ENCODE results near the gene PDZD2.

Gene PDZD2

GRCh38 chr5:31861601-31862000 lies 222.7 kb downstream of the PDZD2 start:
- no peak for DNase-seq (ENCODE audit: low read depth, low spot score)

GRCh38 chr5:31863991-31864411 lies 225.1 kb downstream of the PDZD2 start:
- no peak for DNase-seq (ENCODE audit: low read depth, low spot score)

GRCh38 chr5:31866166-31866565 lies 227.2 kb downstream of the PDZD2 start:
- no peak for DNase-seq (ENCODE audit: low read depth, low spot score)

- DNase-seq (ENCODE audit: low read depth, low spot score) = no peak
These were observed 228.3 kb downstream of the PDZD2 start for GRCh38 chr5:31867219-31867618.

GRCh38 chr5:31880449-31880848 lies 241.5 kb downstream of the PDZD2 start:
- DNase-seq (ENCODE audit: low read depth, low spot score) = no peak

- DNase-seq (ENCODE audit: low read depth, low spot score) = no peak
These were observed 246.0 kb downstream of the PDZD2 start for GRCh38 chr5:31884896-31885295.

DNA sequence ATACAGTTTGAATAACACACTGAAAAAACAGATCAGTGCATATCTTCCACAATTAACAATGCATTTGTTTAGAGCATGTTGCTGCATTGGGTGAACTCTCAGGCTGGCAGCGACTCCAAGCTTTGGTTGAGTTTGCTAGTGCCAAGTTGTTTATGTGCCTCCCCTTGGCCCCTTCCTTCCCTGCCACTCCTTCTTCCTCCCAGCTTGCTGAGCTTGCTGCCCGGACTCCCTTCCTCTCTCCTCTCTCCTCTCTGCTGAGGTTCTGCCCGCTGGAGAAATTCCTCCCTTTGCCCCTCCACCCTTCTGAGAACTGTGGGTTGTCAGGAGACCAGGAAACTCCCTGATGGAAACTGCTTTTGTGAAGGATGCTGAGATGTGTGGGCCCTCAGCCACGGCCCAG lies 247.3 kb downstream of the PDZD2 start:
- no peak for DNase-seq (ENCODE audit: low read depth, low spot score)

DNA sequence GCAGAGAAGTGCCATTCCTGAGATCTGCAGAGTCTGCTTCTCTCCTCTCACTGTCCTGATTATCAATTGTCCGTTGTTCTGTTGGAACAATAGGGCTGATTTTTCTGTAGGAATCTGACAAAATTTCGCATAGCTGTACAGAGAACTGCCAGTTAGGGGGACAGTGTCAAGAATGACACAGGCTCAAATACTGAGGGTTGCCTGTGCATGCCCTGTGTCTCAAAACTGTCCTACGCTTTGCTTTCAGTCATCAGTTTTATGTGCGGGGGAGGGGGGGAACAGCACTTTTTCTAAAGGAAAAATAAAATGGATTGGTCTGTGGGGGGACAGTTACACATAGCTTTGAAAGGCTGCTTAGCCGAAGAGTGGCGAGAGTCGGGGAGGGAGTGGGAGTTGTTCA lies 248.6 kb downstream of the PDZD2 start:
- DNase-seq (ENCODE audit: low read depth, low spot score) = no peak

DNA sequence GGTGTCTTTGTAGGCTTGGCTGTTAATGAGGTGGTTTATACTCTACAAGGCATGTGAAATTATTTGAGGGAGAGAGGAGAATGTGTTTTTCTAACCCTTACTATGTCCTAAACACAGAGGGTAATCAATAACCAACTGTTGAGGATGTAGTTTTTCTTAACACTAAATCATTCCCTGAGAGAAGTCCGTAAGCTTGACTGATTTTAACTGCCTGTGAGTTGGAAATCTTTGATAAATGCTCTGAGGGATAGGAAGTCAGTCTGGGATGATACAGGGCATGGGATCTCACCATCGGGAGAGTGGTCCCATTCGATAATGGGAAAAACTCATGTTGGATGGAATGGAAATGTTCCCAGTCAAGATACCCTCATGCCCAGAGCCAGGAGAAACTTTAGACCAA lies 249.6 kb downstream of the PDZD2 start:
- DNase-seq (ENCODE audit: low read depth, low spot score) = no peak

- DNase-seq (ENCODE audit: low read depth, low spot score) = peak; percentile 41
These were observed 250.2 kb downstream of the PDZD2 start for GRCh38 chr5:31889001-31889561.

DNA sequence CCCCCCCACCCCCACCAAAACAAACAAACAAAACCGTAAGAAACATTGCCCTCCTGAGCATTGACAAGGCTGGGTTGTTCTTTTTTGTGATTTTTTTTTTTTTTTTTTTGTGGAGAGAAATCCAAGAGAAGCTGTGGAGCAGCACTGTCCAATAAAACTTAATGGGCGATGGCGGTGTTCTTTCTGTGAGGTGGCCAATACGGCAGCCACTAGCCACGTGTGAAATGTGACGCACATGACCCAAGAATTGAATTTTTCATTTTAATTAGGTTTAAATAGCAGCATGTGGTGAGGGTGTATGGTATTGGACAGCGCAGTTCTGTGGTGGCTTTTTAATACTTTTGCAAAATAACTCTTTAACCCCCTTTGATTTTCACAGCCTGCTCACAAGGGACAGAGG lies 251.1 kb downstream of the PDZD2 start:
- DNase-seq (ENCODE audit: low read depth, low spot score) = no peak

DNA sequence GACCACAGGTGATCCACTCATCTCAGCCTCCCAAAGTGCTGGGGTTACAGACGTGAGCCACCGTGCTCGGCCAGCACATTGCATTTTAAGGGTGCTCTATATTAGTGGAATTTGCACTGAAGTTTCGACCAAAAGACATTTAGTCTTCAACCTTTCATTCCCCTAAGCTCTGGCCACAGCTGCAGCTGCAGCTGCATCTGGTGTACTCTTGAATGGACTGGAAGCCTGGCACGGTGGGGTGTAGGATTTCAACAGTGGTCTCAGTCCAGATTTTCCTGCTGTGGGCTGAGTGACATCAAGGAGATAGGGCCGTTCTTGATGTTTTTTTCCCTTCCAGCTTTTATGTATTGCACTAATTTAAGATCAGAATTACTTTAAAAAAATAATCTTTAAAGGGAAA lies 255.2 kb downstream of the PDZD2 start:
- DNase-seq (ENCODE audit: low read depth, low spot score) = no peak

GRCh38 chr5:31895199-31895820 lies 256.4 kb downstream of the PDZD2 start:
- no peak for DNase-seq (ENCODE audit: low read depth, low spot score)

GRCh38 chr5:31898036-31898632 lies 259.2 kb downstream of the PDZD2 start:
- no peak for DNase-seq (ENCODE audit: low read depth, low spot score)

DNA sequence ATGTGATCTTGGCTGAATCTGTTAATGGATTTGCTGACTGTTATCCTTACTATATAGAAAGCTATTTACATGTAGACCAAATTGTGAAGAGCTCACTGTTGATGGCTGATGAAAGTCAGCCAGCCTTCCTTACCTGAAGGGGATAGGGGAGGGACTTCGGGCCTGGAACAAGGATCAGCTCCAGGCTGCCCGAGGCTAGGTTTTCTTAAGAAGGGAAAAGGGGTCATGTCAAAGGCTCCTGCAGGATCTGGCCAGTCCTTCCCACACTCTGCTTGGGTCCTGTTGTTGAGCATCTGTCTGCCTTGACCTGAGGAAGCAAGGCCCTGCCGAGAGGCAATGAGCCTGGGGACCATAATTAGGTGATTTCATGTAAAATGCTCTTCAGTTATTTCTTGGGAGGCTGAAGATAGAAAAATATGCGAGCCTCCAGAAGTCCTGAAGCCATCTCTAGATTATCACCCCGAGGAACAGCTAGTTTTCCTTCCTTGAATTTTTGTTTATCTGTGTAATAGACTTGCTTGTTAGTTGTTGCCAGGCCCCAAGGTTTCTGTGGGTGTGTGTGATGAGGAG lies 261.4 kb downstream of the PDZD2 start:
- DNase-seq (ENCODE audit: low read depth, low spot score) = no peak

GRCh38 chr5:31901807-31902530 lies 263.0 kb downstream of the PDZD2 start:
- no peak for DNase-seq (ENCODE audit: low read depth, low spot score)

DNA sequence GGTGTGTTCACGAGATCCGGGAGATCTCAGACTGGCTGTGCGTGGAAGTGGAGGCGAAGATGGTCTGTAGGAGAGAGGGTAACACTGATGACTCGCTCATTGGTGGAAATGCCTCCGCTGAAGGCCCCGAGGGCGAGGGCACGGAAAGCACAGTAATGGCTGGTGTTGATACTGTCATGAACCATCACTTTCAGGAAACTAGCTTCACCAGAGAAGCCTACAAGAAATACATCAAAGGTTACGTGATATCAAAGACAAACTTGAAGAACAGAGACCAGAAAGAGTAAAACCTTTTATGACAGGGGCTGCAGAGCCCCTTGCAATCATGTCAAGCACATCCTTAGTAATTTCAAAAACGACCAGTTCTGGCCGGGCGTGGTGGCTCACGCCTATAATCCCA lies 269.5 kb downstream of the PDZD2 start:
- no peak for DNase-seq (ENCODE audit: low read depth, low spot score)

- DNase-seq (ENCODE audit: low read depth, low spot score) = no peak
These were observed 270.1 kb downstream of the PDZD2 start for GRCh38 chr5:31909073-31909472.

DNA sequence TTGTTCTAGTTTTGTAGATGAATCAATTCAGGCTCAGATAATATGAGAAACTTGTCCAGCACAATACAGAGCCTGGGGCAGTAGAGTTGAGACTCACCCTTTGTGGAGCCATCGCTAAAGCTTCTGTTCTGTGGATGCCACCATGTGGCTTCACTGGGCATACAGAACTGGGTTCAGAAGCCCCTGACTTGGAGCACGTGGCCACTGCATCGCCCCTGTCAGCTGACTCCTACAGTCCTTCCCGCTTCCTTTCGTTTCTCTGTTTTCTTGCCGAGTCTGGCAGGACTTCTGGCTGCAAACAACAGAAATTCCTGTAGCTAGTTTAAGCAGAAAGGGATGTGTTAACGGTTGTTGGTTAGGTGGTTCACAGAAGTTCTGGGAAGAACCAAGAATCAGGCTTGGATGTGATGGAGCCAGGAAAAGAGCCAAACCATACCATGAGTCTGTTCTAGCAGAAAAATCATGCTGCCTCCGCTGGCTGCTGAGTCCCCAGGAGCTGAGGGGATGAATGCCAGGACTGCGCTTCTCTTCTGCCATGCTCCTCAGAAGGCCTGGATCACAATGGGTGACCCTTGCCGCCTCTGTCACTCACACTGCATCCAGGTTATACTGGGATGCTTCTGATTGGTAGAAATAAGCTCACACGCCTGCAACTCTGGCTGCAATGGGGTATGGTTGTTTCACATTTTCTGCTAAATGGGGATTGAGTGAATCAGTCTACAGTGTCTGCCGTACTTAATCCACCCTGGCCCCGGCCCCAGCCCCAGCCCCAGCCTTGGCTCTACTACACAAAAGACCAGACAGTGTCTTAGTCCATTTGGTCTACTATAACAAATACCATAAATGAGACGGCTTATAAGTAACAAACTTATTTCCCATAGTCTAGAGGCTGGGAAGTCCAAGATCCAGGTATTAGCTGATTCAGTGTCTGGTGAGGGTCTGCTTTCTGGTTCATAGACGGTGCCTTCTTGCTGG lies 272.6 kb downstream of the PDZD2 start:
- DNase-seq (ENCODE audit: low read depth, low spot score) = peak; percentile 90

GRCh38 chr5:31913808-31914207 lies 274.9 kb downstream of the PDZD2 start:
- DNase-seq (ENCODE audit: low read depth, low spot score) = no peak

GRCh38 chr5:31916327-31916726 lies 277.4 kb downstream of the PDZD2 start:
- DNase-seq (ENCODE audit: low read depth, low spot score) = no peak

All from astrocyte of the hippocampus (primary cell).